GM19239 (cell line): Measurements from ENCODE around the gene STRN4.

Experiments
- DNase-seq: peaks from one replicate; pipeline ENCODE4 v3.0.0; 2011; ENCODE audit warnings: low spot score; ENCODE audit not compliant: insufficient read length
- FAIRE-seq: peaks from 2 replicates; lab custom pipeline; 2011; peaks lifted over from hg19 to GRCh38; lab: Jason Lieb, UNC

STRN4 gene

DNA sequence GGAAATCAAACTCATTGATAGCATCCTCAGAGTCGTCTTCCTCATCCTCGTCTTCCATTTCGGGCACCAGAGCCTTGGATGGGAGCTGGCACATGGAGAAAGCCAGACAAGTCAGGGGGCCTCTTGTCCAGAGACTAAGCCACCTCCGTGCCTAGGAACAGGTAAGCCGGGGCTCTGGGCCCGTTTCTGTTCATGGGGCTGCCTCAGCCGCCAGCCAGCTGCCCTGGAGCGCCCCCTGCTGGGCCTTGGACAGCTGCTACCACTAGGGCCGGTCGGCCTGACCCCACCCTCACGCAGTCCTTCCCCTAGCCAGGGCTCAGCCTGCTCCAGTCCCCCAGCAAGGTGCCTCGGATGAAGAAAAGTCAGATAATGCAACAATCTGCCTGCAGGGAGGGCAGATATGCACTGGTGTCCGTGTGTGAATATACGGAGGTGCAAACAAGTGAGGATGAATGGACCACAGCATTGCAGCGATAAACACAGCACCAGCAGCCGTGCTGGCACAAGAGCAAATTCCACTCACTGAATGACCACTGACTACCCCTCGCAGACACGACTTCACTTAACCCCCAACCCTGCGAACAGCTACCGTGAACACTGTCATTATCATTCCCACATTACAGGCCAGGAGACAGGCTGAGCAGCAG lies 17.4 kb downstream of the STRN4 start:
- peak; percentile 94 for FAIRE-seq
- DNase-seq, result peak; percentile 95

GRCh38 chr19:46728208-46728607 lies 18.0 kb downstream of the STRN4 start:
- FAIRE-seq, result no peak
- no peak for DNase-seq

DNA sequence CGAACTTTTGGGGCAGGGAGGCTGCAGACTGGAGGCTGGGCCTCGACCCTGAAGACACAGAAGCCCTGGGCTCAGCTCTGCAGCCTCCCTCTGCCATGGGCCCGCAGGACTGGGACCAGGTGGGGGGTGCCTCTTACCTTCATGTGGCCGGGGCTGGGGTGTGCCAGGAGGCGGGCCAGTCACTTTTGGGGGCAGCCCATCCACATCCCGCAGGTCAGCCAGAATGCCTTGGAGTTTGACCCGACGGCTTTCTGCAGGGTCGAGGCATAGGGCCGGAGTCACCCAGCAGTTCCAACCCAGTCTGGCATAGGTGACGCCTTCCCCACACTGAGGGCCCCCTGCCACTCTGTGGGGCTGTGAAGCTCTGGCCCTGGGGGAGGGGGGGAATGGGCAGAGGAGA lies 18.5 kb downstream of the STRN4 start:
- FAIRE-seq, result no peak
- no peak for DNase-seq

GRCh38 chr19:46726971-46727501 lies 19.2 kb downstream of the STRN4 start:
- FAIRE-seq (no peak), DNase-seq (no peak)

GRCh38 chr19:46726551-46726950 lies 19.7 kb downstream of the STRN4 start:
- FAIRE-seq (no peak), DNase-seq (no peak)

DNA sequence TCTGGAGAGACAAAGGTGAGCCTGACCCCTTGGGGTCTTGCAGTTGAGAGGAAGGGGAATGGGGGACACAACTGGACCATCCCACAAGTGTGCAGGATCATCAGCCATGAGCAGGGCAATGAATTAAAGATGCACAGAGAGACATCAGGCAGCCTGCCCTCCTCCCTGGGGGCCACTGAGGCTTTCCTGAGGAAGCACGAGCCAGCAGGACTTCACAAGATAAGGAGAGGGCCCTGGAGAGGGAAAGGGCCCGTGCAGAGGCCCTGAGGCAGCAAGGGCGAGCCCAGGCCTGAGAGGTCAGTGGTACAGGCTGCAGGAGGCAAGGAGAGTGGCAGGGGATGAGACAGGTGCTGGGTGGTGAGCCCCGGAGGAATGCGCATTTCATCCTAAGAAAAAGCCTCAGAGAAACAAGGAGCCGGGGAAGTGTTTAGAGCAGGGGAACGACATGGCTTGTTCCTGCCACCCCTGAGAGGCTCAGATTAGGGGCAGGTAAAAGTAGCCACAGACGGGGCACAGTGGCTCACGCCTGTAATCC lies 20.3 kb downstream of the STRN4 start:
- FAIRE-seq (no peak), DNase-seq (no peak)

DNA sequence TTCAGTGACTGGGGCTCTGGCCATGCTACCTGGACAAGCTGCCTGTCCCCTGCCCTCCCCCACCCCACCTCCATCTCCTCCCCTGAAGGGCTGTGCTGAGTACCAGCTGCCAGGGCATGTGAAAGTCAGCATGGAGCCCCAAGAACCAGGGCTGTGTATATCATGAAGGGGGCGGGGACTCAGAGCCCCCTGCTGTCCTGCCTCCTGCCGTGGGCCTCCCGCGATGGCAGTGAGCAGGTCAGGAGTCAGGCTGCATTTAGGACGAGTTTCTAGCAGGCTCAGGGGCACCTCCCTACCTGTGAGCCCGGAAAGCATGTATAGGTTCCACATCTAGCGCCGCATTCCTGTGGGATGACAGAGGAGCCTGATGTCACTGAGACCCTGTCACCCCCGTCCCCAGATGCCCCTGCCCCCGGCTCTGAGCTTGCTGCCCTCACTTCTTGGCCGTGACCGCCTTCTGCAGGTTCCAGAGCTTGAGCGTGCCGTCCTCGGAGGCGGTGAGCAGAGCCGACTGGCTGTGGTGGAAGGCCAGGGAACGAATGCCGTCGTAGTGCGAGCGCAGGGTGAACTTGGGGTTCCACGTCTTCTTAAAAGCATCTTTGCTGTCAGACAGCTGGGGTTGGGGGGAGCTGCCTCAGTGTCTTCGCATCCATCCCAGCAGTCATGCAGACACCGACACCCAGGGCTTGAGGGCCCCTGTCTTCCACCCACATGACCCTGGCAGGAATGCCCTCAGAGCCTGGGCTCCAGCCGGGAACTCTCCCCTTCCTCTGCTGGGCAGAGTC lies 21.0 kb downstream of the STRN4 start:
- DNase-seq, result no peak
- FAIRE-seq, result no peak

DNA sequence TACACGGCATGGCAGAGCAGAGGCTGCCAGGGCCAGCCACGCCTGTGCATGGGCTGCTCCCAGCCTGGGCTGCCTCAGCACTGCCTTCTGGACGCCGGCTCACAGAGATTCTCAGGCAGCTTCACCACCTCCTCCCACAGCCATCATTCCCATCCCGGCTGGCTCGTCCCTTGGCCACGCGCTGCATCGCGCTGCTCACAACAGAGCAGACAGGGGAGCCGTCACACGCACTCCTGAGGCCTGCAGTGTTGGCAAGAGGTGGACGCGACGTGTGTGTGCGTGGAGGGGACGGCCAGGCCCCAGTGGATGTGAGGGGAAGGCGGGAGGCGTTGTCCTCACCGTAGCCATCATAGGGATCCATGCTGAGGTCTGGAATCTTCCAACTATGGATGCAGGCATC lies 21.8 kb downstream of the STRN4 start:
- no peak for FAIRE-seq
- DNase-seq, result no peak

GRCh38 chr19:46723471-46723870 lies 22.8 kb downstream of the STRN4 start:
- no peak for FAIRE-seq

GRCh38 chr19:46723023-46723461 lies 23.2 kb downstream of the STRN4 start:
- DNase-seq (no peak), FAIRE-seq (no peak)

More at GRCh38 chr19:46723471-46723870, 22.8 kb downstream of the STRN4 start:
- no peak for DNase-seq

DNA sequence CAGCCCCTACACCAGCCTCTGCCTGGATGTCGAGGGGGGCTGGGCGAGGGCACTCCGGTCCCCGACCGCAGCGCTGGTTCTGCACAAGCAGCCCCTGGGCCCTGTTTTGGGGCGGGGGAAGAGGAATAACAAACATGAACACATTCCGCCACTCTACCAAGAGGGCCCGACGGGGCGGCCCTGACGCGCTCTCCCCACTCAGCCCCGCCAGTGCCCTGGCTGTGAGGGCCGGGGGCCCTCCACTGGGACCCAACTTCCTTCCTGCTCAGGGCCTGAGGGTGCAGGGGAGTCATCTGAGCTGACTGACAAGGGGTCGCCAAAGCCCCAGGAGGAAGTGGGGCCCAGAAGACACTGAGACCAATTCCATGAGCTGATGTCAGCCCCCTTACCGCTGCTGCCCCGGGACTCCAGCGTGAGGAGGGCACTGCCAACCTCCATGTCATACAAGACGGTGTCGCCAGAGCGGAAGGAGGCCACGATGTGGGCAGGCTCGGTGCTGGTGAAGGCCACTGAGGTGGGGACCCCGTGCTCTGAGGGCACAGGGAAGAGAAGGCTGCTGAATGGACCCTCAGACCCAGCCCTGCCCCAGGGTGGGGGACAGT lies 23.7 kb downstream of the STRN4 start:
- FAIRE-seq (no peak), DNase-seq (no peak)

DNA sequence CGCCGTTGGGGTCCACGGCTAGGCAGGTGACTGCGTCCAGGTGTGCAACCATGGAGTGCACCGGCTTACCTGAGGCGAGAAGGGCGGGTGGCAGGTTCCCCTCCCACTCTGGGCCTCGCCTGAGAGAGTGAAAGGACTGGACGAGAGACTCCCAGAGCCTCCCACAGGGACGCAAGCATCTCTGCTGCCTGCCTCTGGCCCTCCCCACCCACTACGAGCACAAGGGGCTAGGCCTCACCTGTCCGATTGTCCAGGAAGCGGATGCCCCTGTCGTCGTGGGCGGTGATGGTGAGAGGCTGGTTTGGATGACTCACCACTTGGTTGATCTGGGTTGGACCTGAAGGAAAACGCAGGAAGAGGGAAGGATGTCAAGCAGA lies 24.3 kb downstream of the STRN4 start:
- FAIRE-seq, result no peak
- DNase-seq, result no peak

DNA sequence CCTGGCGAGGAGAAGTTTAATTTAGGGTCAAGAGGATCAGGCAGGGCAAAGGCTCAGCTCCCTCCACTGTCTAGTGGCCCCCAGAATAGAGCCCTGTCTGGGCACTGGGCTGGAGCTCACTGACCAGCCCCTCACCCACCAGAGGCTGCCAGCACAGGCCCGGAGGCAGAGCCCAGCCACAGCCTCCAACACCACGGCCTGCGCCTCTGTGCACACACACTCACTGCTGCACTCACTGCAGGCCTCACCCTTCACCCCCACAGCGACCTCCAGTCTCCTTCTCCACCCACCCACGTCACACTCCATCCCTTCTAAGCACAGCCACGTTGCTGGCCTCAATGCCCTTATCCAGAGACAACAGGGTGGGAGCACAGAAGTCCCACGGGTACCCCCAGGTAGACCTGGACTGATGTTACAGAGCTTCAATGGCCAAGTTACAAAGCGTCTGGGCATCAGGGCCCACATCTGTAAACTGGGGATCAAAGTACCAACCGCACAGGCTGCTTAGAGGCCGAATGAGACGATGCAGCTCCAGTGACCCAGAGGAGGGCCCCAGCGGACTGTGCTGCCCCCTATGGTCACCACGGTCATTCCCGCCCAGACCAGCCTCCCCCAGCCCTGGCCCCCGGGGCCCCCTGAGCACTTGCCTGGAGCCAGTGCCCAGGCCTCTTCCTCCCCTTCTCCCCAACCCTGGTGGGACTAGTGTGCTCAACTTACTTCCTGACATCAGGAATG lies 24.8 kb downstream of the STRN4 start:
- DNase-seq (no peak), FAIRE-seq (no peak)

- no peak for DNase-seq
- no peak for FAIRE-seq
These were observed 25.6 kb downstream of the STRN4 start for GRCh38 chr19:46720503-46721239.

DNA sequence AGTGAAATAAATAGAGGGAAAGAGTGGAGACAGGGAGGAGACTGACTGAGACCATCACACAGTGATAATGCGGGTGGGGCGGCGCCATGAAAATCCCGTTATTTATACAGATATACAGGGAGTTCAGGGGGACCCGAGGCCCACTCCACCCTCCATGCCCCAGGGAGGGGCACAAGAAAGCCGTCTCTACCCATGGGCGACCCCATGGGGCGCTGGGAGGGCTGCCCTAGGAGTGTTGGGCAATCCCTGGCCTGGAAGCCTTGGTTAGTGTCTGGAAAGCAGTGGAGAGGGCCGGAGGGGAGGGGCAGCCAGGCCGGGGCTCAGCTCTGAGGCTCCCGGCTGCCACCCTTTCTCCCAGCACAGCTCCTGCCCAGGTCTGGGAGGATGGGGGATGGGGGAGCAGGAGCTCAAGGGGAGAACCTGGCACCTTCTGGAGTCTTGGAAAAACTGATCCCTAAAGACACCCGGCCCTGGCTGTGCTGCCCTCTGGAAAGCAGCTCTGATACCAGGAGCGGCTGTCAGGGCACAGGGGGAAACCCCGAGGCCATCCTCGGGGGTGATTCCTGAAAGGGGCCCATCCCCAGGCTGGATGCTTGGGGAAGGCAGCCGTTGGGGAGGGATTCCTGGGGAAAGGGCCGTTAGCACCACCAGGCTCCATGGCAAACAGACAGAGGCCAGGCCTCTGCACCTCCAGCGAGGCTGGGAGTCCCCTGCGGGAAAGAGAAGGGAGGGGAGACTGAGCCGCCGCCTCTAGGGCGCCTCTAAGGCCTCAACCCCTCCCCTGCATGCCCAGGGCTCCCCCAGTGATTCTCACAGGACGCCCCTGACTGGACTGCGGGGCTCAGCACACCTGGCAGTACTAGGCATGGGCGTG lies 26.4 kb downstream of the STRN4 start:
- DNase-seq, result no peak
- no peak for FAIRE-seq

DNA sequence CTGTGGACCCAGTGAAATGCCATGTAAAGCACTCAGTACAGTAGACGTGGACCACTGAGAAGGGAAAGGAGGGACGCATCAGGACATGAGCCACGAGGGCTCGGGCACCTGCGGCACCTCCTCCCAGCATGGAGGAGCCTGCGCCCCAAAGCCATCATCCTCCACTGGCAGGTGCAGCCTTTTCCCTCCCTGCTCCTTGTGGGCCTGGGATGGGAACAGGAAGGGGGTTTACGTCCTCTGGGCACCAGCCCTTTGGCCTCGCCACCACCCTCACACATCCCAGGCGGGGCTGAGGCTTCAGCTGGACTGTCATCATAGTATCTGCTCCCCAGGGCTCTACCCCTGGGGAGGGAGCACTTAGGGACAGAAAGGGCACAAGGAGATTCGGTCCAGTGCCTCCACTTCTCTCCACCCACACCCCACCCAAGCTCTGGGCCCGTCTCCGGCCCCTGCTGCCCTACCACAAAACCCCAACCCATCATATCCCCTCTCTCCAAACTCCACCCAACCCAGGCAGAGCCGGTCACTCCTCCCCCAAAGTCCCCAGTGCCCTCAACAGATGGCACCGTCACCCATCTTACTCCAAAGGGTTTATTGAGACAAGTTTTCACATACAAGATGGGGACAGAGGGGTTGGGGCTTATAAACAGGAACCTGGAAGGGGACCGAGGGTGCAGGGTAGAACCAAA lies 27.2 kb downstream of the STRN4 start:
- FAIRE-seq (peak; percentile 95), DNase-seq (peak; percentile 78)

DNA sequence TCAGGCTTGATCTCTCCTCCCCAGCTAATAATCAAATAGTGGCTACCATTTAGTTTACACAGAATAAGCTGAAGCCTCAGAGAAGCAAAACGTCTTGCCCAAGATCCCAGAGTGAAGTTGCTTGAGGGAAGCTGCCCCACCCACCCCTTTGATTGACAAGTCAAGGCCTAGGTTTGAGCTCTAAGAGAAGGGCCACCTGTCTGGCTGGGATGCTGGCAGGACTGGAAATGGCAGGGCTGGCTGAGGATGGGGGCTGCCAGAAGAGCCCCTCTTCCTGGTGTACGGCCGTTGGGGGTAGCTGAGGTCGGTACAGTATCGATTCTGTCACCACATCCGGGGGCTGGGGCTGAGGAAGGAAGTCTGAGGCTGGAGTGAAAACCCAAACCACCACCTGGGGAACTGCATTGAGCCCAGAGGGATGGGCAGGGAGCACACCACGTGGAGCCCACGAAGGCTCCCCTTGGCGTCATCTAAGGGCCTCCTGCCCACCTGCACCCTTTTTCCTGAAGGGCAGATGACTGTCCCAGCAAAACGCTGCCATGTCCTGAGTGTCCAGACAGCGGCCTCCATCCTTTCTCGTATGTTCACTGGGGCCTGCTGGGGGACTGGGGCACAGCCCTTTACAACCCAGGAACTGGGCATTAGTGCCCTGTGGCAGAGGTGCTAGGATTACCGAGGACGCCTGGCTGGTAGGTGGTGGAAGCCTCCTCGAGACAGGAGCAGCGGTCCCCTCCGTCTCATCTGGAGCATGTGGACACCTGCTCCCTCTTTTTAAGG lies 27.9 kb downstream of the STRN4 start:
- peak; percentile 99 for FAIRE-seq

More for the DNA sequence above, 27.9 kb downstream of the STRN4 start:
- peak; percentile 70 for DNase-seq
